ENCODE measurements around the gene ACAN. TPM values are rescaled to one million over a fixed set of nuclear protein-coding genes. Genes with fewer than 3 reads are reported as not detected.

The ACAN gene
- total and polyA plus RNA-seq, 2 of the 8 experiments (the other 6 are each of a cell fraction or from before 2014, with no cell fraction given) = 0.71 to 0.73 TPM

GRCh38 chr15:88898736-88899135 is 95.5 kb downstream of the ACAN start:
- Histone ChIP-seq H2BK12ac (ENCODE audit: low read depth, low read length) (no peak overlapping the region), H3K56ac (replicated peaks; ENCODE audit: insufficient read length, low read depth, low read length) (no peak overlapping the region), H4K8ac (ENCODE audit: extremely low read depth, insufficient read depth, low read length) (no peak overlapping the region), H2AFZ (ENCODE audit: low read length) (no peak overlapping the region), H4K20me1 (replicated peaks in 1 of 2; ENCODE audit: control insufficient read depth in 1 of 2, insufficient read depth in 2 of 2, low read length in 2 of 2) (peaks cover 13 to 34% of the 10 kb centered on the region in 2 experiments), H2BK5ac (ENCODE audit: low read depth, low read length) (no peak overlapping the region), H3K36me3 (ENCODE audit: control insufficient read depth in 2 of 4, insufficient read depth in 4 of 4, low read length in 3 of 4) (peaks cover 28 to 60% (median 43%) of the 10 kb centered on the region in 4 experiments), H3K4me3 (ENCODE audit: extremely low read depth in 1 of 4, insufficient read depth in 2 of 4, low read depth in 3 of 4, low read length in 4 of 4) (no peak overlapping the region), H3K27me3 (replicated peaks in 1 of 4; ENCODE audit: control insufficient read depth in 3 of 4, extremely low read depth in 1 of 4, insufficient read depth in 3 of 4, low read length in 3 of 4) (no peaks in the 10 kb centered on the region), H4K5ac (ENCODE audit: insufficient read length, low read depth, low read length) (no peak overlapping the region), H4K91ac (replicated peaks; ENCODE audit: insufficient read length, low read length) (no peak overlapping the region), H3K27ac (ENCODE audit: low read depth, low read length) (no peak overlapping the region; the same call in 1 of the 2 replicates), H2BK20ac (ENCODE audit: low read length) (no peak overlapping the region), H2BK15ac (ENCODE audit: low read length) (no peak overlapping the region), H3K23ac (ENCODE audit: insufficient read length) (no peak overlapping the region), H3K79me1 (ENCODE audit: low read depth, low read length) (peaks cover 10% of the 10 kb centered on the region), H3K4ac (replicated peaks; ENCODE audit: insufficient read length, low read depth, low read length) (no peak overlapping the region), H3K14ac (ENCODE audit: insufficient read length) (no peak overlapping the region), H3K18ac (ENCODE audit: extremely low read depth, low read length) (no peak overlapping the region; the same call in 1 of the 2 replicates), H3K4me2 (ENCODE audit: insufficient read depth in 1 of 2, low read depth in 2 of 2, low read length in 2 of 2) (no peak overlapping the region), H3K4me1 (replicated peaks in 1 of 4; ENCODE audit: control insufficient read depth in 3 of 4, insufficient read depth in 4 of 4, low read length in 3 of 4) (peaks cover 0 to 39% (median 22%) of the 10 kb centered on the region in 4 experiments; a peak in 6 of 7 replicates), H2BK120ac (replicated peaks; ENCODE audit: low read depth, low read length) (no peak overlapping the region), H3K9ac (replicated peaks in 1 of 4; ENCODE audit: extremely low read depth in 1 of 4, low read depth in 3 of 4, low read length in 3 of 4) (no peak overlapping the region), H2AK5ac (ENCODE audit: low read depth, low read length) (no peak overlapping the region; the same call in 1 of the 2 replicates), H3K9me3 (ENCODE audit: insufficient read depth in 2 of 2, low read depth in 1 of 2, low read length in 1 of 2) (no peaks in the 10 kb centered on the region; a peak in 1 of 4 replicates), H3K23me2 (ENCODE audit: low read depth, low read length) (peaks cover 14% of the 10 kb centered on the region; the same call in 1 of the 2 replicates), H3K79me2 (ENCODE audit: control insufficient read depth in 1 of 2, insufficient read depth in 2 of 2, low read length in 2 of 2) (peaks cover 0 to 20% of the 10 kb centered on the region in 2 experiments; a peak in 1 of 4 replicates)
- FAIRE-seq = no peak
- peak in 1 of 2 experiments; percentile 58 for DNase-seq (ENCODE audit: low read depth in 1 of 2, low spot score in 2 of 2)
- CTCF ChIA-PET (ENCODE audit: partially characterized antibody) = interaction anchor here (1.0 to 10.2 kb wide), 4 partner anchors 13 to 230 kb away, joined by 3 to 95 read pairs (median 4); no protein-coding TSS in a partner anchor
- POLR2A ChIA-PET (ENCODE audit: partially characterized antibody) = interaction anchor here (0.8 to 27.2 kb wide), 18 partner anchors 10 to 234 kb away, joined by 3 to 607 read pairs (median 5); partner anchors contain the start of genes ABHD2 and MFGE8
- TF ChIP-seq EZH2 (IDR thresholded peaks at IDR 0.05; ENCODE audit: low read depth, low read length, severe bottlenecking) (no peak), POLR2AphosphoS5 (IDR thresholded peaks at IDR 0.05; ENCODE audit: low read depth, low read length) (peak; percentile 63), TEAD4 (IDR thresholded peaks at IDR 0.05; ENCODE audit: low read depth, low read length) (no peak), CREB1 (IDR thresholded peaks at IDR 0.05) (no peak), CEBPB (IDR thresholded peaks at IDR 0.05; ENCODE audit: low read depth, low read length) (no peak)
- WGBS, 2 experiments (ENCODE audit: extremely low coverage in 1 of 2, insufficient coverage in 1 of 2, insufficient read length in 1 of 2, insufficient replicate concordance in 2 of 2, low coverage in 1 of 2, low lambda C conversion rate in 2 of 2, missing lambda C conversion rate in 1 of 2) = 81% methylated on average over 13 of the region's 15 CpGs; no CpG with 5 or more reads in 1 of the 2 experiments
